HepG2 (cell line): ENCODE measurements around the gene SYDE1. TPM values are rescaled to one million over a fixed set of nuclear protein-coding genes. Genes with fewer than 3 reads are reported as not detected.

Source experiments
- ATAC-seq: fragments of 200-7000 bp; cut with Tn5 transposase; 3 replicates; pipeline ENCODE4 v1.9.1; 2020; ENCODE audit warnings: mild to moderate bottlenecking, moderate library complexity
- BruUV-seq: library from RNA; stranded (reverse); fragments of 400-500 nt; replicated peaks from 2 replicates; lab custom pipeline; 2021; lab: Mats Ljungman, UMichigan
- CTCF ChIA-PET: fragments of 300-600 bp; formaldehyde crosslinking; extraction: SDS; loops from one replicate; lab custom pipeline; 2021; ENCODE audit warnings: low total read pairs, inconsistent platforms, low intra/inter-chr PET ratio; lab: Yijun Ruan, JAX
- POLR2A ChIA-PET: fragments of 350-600 bp; sonication (Branson Sonifier 250); formaldehyde crosslinking; loops from one replicate; lab custom pipeline; 2020; ENCODE audit warnings: antibody characterized with exemption, inconsistent platforms; lab: Yijun Ruan, JAX
- DNase-seq: peaks from one replicate; pipeline ENCODE4 v3.0.0-alpha.2; 2015; ENCODE audit warnings: low spot score
- FAIRE-seq: peaks from 3 replicates; lab custom pipeline; 2011; peaks lifted over from hg19 to GRCh38; lab: Jason Lieb, UNC
- H2AFZ ChIP-seq: one replicate; pipeline ENCODE4 v1.6.1; 2011; ENCODE audit warnings: low read length, inconsistent platforms
- H3K27ac ChIP-seq: fragments of 300-600 bp; 3 replicates; pipeline ENCODE4 v1.8.0; 2011; ENCODE audit warnings: mixed run types, mild to moderate bottlenecking, mixed read lengths, low read length, inconsistent platforms; ENCODE audit not compliant: insufficient read depth; ENCODE audit errors: extremely low read length
- H3K27me3 ChIP-seq, 2 experiments: fragments of 200-600 bp in 1 of 2; 2 replicates in 1 of 2; 3 replicates in 1 of 2; pipeline versions ENCODE4 v1.6.0 to v1.8.0; 2011; ENCODE audit warnings: low read length in 2 of 2, mild to moderate bottlenecking in 2 of 2, moderate library complexity in 2 of 2, inconsistent platforms in 1 of 2; ENCODE audit not compliant: insufficient read depth in 2 of 2, control insufficient read depth in 1 of 2
- H3K36me3 ChIP-seq, 2 experiments: fragments of 200-600 bp in 1 of 2; replicated peaks in 1 of 2; 2 replicates in 1 of 2; 3 replicates in 1 of 2; pipeline versions ENCODE4 v1.5.1 to v1.8.0; 2011; ENCODE audit warnings: low read length in 2 of 2, inconsistent platforms in 1 of 2; ENCODE audit not compliant: insufficient read depth in 2 of 2, control insufficient read depth in 1 of 2
- H3K4me1 ChIP-seq: 2 replicates; pipeline ENCODE4 v1.5.1; 2012; ENCODE audit warnings: low read length, inconsistent platforms; ENCODE audit not compliant: insufficient read depth
- H3K4me2 ChIP-seq: 2 replicates; pipeline ENCODE4 v1.6.0; 2011; ENCODE audit warnings: low read depth, low read length, inconsistent platforms
- H3K4me3 ChIP-seq, 3 experiments: fragments of 200-600 bp in 1 of 3; sonication (generic), shearing (Covaris generic) in 1 of 3; replicated peaks in 1 of 3; 2 replicates each; pipeline ENCODE4 v1.5.1; 2011 to 2016; ENCODE audit warnings: low read length in 3 of 3, inconsistent platforms in 2 of 3, low read depth in 2 of 3, mild to moderate bottlenecking in 2 of 3, control low read depth in 1 of 3, mixed read lengths in 1 of 3; ENCODE audit not compliant: insufficient read depth in 1 of 3
- H3K79me2 ChIP-seq: one replicate; pipeline ENCODE4 v1.6.1; 2011; ENCODE audit warnings: low read length, inconsistent platforms; ENCODE audit not compliant: insufficient read depth
- H3K9ac ChIP-seq: 2 replicates; pipeline ENCODE4 v1.6.0; 2011; ENCODE audit warnings: mild to moderate bottlenecking, low read depth, low read length, inconsistent platforms; ENCODE audit not compliant: insufficient read depth
- H3K9me3 ChIP-seq: 2 replicates; pipeline ENCODE4 v1.5.1; 2012; ENCODE audit warnings: mild to moderate bottlenecking, low read length
- H4K20me1 ChIP-seq: 2 replicates; pipeline ENCODE4 v1.6.0; 2011; ENCODE audit warnings: inconsistent platforms, mild to moderate bottlenecking, low read length, moderate library complexity; ENCODE audit not compliant: insufficient read depth
- HNRNPK ChIP-seq: fragments of 200-400 bp; formaldehyde crosslinking; IDR thresholded peaks from 2 replicates; pipeline ENCODE4 v1.6.1; 2018; ENCODE audit warnings: low read length, low read depth, moderate library complexity, mild to moderate bottlenecking; ENCODE audit not compliant: poor library complexity, severe bottlenecking
- IKZF1 ChIP-seq: fragments of 450-650 bp; IDR thresholded peaks from 2 replicates; pipeline ENCODE4 v1.7.1; 2016
- RBFOX2 ChIP-seq: fragments of 200-400 bp; formaldehyde crosslinking; IDR thresholded peaks from 2 replicates; pipeline ENCODE4 v1.6.1; 2017; ENCODE audit warnings: low read depth, mild to moderate bottlenecking, low read length
- ZMYM3 ChIP-seq: sonication (generic); formaldehyde crosslinking; IDR thresholded peaks from 2 replicates; pipeline ENCODE4 v1.5.1; 2020; ENCODE audit warnings: mild to moderate bottlenecking, missing genetic modification reagents
- ZNF724P ChIP-seq: sonication (generic); formaldehyde crosslinking; IDR thresholded peaks from 2 replicates; pipeline ENCODE4 v1.8.0; 2022; ENCODE audit warnings: missing genetic modification reagents, borderline replicate concordance
- WGBS: methylation state at CpG from one replicate; pipeline ENCODE4 v1.1.6; 2017; ENCODE audit warnings: low lambda C conversion rate; 5-methylcytosine and 5-hydroxymethylcytosine counted together
- in situ Hi-C: cut with HindIII; loops from 2 replicates; pipeline ENCODE4 v1.10.0; 2017; ENCODE audit warnings: low pct_unique_long_range_greater_than_20kb; ENCODE audit not compliant: extremely low pct_ligation_motif_present
- intact Hi-C: fragments of 100-400 bp; cut with micrococcal nuclease; formaldehyde crosslinking; loops from one replicate; pipeline ENCODE4 v1.10.0; 2022; ENCODE audit not compliant: unreplicated experiment
- polyA plus RNA-seq, 8 experiments: library from polyadenylated mRNA; depleted of rRNA in 3 of 8; stranded (reverse) in 7 of 8; unstranded in 1 of 8; fragments of >200 nt; fragmentation: Illumina TruSeq in 4 of 8; extraction: Trizol in 4 of 8; gene quantifications; 2 replicates each; pipeline versions ENCODE4 v1.2.1 to v1.2.3, GENCODE V29; 2011 to 2016; ENCODE audit warnings: low read depth in 4 of 8, missing spikeins in 1 of 8, mixed read lengths in 1 of 8; ENCODE audit not compliant: insufficient read depth in 1 of 8
- total RNA-seq, 5 experiments: library from RNA; depleted of rRNA; stranded (reverse); fragments of >200 nt; fragmentation: Illumina TruSeq; extraction: Trizol; gene quantifications; 2 replicates each; pipeline ENCODE4 v1.2.3, GENCODE V29; 2016; ENCODE audit warnings: low read depth in 1 of 5
- TF ChIP-seq, protein P1 (sequence below): sonication (generic); formaldehyde crosslinking; IDR thresholded peaks from 2 replicates; pipeline ENCODE4 v1.4.0; 2020; ENCODE audit warnings: missing genetic modification reagents

SYDE1 gene
- total and polyA plus RNA-seq, 2 of the 13 experiments (the other 11 are each of a cell fraction or from before 2014, with no cell fraction given) = 4.3 to 13.6 TPM

DNA sequence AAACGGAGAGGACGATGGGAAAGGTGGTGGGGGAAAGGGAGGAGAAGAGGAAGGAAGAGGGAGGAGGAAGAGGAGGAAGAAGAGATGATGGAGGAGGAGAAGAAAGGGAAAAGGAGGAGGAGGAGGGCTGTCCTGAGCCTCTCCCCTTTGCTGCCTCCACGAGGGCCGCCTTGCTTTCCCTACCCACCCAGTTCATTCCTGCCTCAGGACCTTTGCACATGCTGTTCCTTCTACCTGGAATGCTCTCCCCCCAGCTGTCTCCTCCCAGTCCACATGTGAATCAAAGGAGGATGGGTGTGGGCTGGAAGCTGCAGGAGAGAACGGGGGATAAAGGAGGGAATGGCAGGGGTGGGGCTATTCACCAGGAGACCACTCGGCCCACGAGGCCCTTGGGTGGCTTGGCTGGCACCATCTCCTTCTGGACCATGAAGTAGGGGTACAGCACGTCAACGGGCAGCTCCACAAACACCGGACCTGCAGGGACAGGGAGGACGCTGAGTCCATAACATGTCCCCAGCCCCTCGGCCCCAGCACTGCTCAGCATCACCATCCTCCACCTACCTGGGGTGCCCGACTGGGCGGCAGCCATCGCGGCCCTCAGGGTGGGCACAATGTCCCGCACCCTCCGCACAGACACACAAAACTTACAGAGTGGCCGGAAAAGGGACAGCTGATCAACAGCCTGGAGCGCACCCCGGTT is 15.3 kb downstream of the SYDE1 start:
- DNase-seq (no peak), ATAC-seq (no peak)
- H3K9me3 ChIP-seq = no peaks in the 10 kb centered on the region
- H2AFZ ChIP-seq = no peak overlapping the region
- no peak overlapping the region for H3K4me3 ChIP-seq
- H3K27ac ChIP-seq = no peak overlapping the region
- 97% methylated on average over 11 of the region's 21 CpGs for whole genome bisulfite sequencing
- intact Hi-C loops = no loop called here
- H4K20me1 ChIP-seq = no peaks in the 10 kb centered on the region
- H3K36me3 ChIP-seq = peaks cover 28 to 37% of the 10 kb centered on the region in 2 experiments
- no peaks in the 10 kb centered on the region; a peak in 1 of 5 replicates for H3K27me3 ChIP-seq
- no peak overlapping the region for H3K4me2 ChIP-seq
- TF ChIP-seq ZMYM3 (CRISPR knock-in tag) = 0 out of 2 replicates have a peak, but pooled peaks have one; percentile 39
- no peak for TF ChIP-seq ZNF724P (CRISPR knock-in tag)
- TF ChIP-seq, protein P1, sequence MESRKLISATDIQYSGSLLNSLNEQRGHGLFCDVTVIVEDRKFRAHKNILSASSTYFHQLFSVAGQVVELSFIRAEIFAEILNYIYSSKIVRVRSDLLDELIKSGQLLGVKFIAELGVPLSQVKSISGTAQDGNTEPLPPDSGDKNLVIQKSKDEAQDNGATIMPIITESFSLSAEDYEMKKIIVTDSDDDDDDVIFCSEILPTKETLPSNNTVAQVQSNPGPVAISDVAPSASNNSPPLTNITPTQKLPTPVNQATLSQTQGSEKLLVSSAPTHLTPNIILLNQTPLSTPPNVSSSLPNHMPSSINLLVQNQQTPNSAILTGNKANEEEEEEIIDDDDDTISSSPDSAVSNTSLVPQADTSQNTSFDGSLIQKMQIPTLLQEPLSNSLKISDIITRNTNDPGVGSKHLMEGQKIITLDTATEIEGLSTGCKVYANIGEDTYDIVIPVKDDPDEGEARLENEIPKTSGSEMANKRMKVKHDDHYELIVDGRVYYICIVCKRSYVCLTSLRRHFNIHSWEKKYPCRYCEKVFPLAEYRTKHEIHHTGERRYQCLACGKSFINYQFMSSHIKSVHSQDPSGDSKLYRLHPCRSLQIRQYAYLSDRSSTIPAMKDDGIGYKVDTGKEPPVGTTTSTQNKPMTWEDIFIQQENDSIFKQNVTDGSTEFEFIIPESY (CRISPR knock-in tag) = no peak
- TF ChIP-seq HNRNPK = peak; percentile 25
- TF ChIP-seq IKZF1 = no peak
- TF ChIP-seq RBFOX2 = peak; percentile 36; the same call in 1 of the 2 replicates
- TF ChIP-seq, all 625 proteins: peak for 3
- no TSS peak for BruUV-seq
- in situ Hi-C loops = no loop called here
- ChIA-PET POLR2A (no interaction called here), CTCF (no interaction called here)
- Histone ChIP-seq H3K79me2 (peaks cover 17% of the 10 kb centered on the region), H3K9ac (no peak overlapping the region), H3K4me1 (peaks cover 38% of the 10 kb centered on the region)
- no peak for FAIRE-seq
